A549 (cell line): ENCODE measurements around the gene EIF5AL1. TPM values are rescaled to one million over a fixed set of nuclear protein-coding genes. Genes with fewer than 3 reads are reported as not detected.

Source experiments
- ATAC-seq, 2 experiments: fragments of 200-7000 bp in 1 of 2; fragments of >200 bp in 1 of 2; cut with Nextera tagmentation in 1 of 2; cut with Tn5 transposase in 1 of 2; 3 replicates each; pipeline versions ENCODE4 v1.8.0 to v1.9.1; 2018 to 2020; ENCODE audit warnings: mild to moderate bottlenecking in 1 of 2, moderate library complexity in 1 of 2
- CTCF ChIA-PET: fragments of 300-600 bp; sonication (Branson Sonifier 250); formaldehyde crosslinking; extraction: SDS; loops from one replicate; lab custom pipeline; 2021; ENCODE audit warnings: antibody characterized with exemption, inconsistent platforms; lab: Yijun Ruan, JAX
- POLR2A ChIA-PET: fragments of 350-600 bp; formaldehyde crosslinking; extraction: SDS; loops from one replicate; lab custom pipeline; 2021; ENCODE audit warnings: antibody characterized with exemption, inconsistent platforms; lab: Yijun Ruan, JAX
- DNase-seq, 2 experiments: peaks; one replicate each; pipeline versions ENCODE4 v3.0.0 to v3.0.0-alpha.2; 2011 to 2016; ENCODE audit warnings: low read depth in 1 of 2, low spot score in 1 of 2
- FAIRE-seq: peaks from 2 replicates; lab custom pipeline; 2011; peaks lifted over from hg19 to GRCh38; lab: Jason Lieb, UNC
- H3K27ac ChIP-seq, 2 experiments: fragments of >200 bp; sonication (Bioruptor Twin); formaldehyde crosslinking; 3 replicates each; pipeline ENCODE4 v1.5.1; 2016 to 2017
- H3K4me1 ChIP-seq: fragments of >200 bp; sonication (Bioruptor Twin); formaldehyde crosslinking; 3 replicates; pipeline ENCODE4 v1.6.1; 2016
- H3K4me2 ChIP-seq: fragments of >200 bp; sonication (Bioruptor Twin); formaldehyde crosslinking; 3 replicates; pipeline ENCODE4 v1.6.1; 2016
- H3K4me3 ChIP-seq: fragments of >200 bp; sonication (Bioruptor Twin); formaldehyde crosslinking; 3 replicates; pipeline ENCODE4 v1.5.1; 2016
- H3K9me3 ChIP-seq: fragments of >200 bp; sonication (Bioruptor Twin); formaldehyde crosslinking; 3 replicates; pipeline ENCODE4 v1.6.1; 2016
- CBX8 ChIP-seq: fragments of 200-600 bp; sonication (generic); IDR thresholded peaks from 2 replicates; pipeline ENCODE4 v1.6.1; 2016
- CEBPB ChIP-seq, 2 experiments: fragments of >200 bp in 1 of 2; sonication (Bioruptor Twin) in 1 of 2; formaldehyde crosslinking in 1 of 2; IDR thresholded peaks; 2 replicates each; pipeline ENCODE4 v1.6.1; 2012 to 2016
- CHD2 ChIP-seq: fragments of 150-350 bp; IDR thresholded peaks from 2 replicates; pipeline ENCODE4 v1.6.1; 2014; ENCODE audit warnings: low read length; ENCODE audit not compliant: partially characterized antibody
- CHD4 ChIP-seq: fragments of 200-600 bp; sonication (generic); IDR thresholded peaks from 2 replicates; pipeline ENCODE4 v1.6.1; 2016; ENCODE audit warnings: antibody characterized with exemption, mild to moderate bottlenecking, borderline replicate concordance
- EHF ChIP-seq: fragments of 250-450 bp; sonication (Bioruptor Pico); IDR thresholded peaks from 2 replicates; pipeline ENCODE4 v1.5.0; 2020; ENCODE audit warnings: mild to moderate bottlenecking
- FOXS1 ChIP-seq: fragments of 250-450 bp; sonication (Bioruptor Pico); IDR thresholded peaks from 2 replicates; pipeline ENCODE4 v1.5.0; 2020; ENCODE audit warnings: mild to moderate bottlenecking, moderate library complexity
- HDAC2 ChIP-seq: fragments of 200-600 bp; sonication (generic); IDR thresholded peaks from 2 replicates; pipeline ENCODE4 v1.6.1; 2016
- HEYL ChIP-seq: fragments of 250-450 bp; sonication (Bioruptor Pico); IDR thresholded peaks from 2 replicates; pipeline ENCODE4 v1.8.0; 2021; ENCODE audit warnings: mild to moderate bottlenecking, moderate library complexity
- HOXB5 ChIP-seq: fragments of 250-450 bp; sonication (Bioruptor Pico); IDR thresholded peaks from 2 replicates; pipeline ENCODE4 v1.5.0; 2020; ENCODE audit warnings: mild to moderate bottlenecking, moderate library complexity
- JUNB ChIP-seq: fragments of >200 bp; sonication (Bioruptor Twin); formaldehyde crosslinking; IDR thresholded peaks from 2 replicates; pipeline ENCODE4 v1.6.1; 2016
- MAFK ChIP-seq: fragments of 450-650 bp; IDR thresholded peaks from 2 replicates; pipeline ENCODE4 v1.6.1; 2014; ENCODE audit not compliant: partially characterized antibody
- MYC ChIP-seq: IDR thresholded peaks from 2 replicates; pipeline ENCODE4 v1.6.1; 2012; ENCODE audit warnings: mild to moderate bottlenecking, inconsistent platforms, low read length, improper control_type of control experiment, borderline replicate concordance
- NR3C1 ChIP-seq: fragments of >200 bp; sonication (Bioruptor Twin); formaldehyde crosslinking; IDR thresholded peaks from 3 replicates; pipeline ENCODE4 v1.6.1; 2017
- POLR2A ChIP-seq: IDR thresholded peaks from 2 replicates; pipeline ENCODE4 v1.6.1; 2012; ENCODE audit warnings: mild to moderate bottlenecking, low read length
- POLR2AphosphoS2 ChIP-seq: conservative IDR thresholded peaks from 2 replicates; pipeline ENCODE4 v1.6.1; 2012; ENCODE audit warnings: low read length, improper control_type of control experiment, inconsistent platforms
- RAD21 ChIP-seq, 2 experiments: fragments of >200 bp in 1 of 2; sonication (Bioruptor Twin) in 1 of 2; formaldehyde crosslinking in 1 of 2; IDR thresholded peaks in 1 of 2; conservative IDR thresholded peaks in 1 of 2; 2 replicates in 1 of 2; 3 replicates in 1 of 2; pipeline ENCODE4 v1.6.1; 2012 to 2018; ENCODE audit warnings: inconsistent platforms in 1 of 2
- RNF2 ChIP-seq: fragments of 200-600 bp; sonication (generic); IDR thresholded peaks from 2 replicates; pipeline ENCODE4 v1.6.1; 2016; ENCODE audit warnings: low read depth, mild to moderate bottlenecking, antibody characterized with exemption, moderate library complexity, borderline replicate concordance
- SREBF2 ChIP-seq: fragments of 450-650 bp; IDR thresholded peaks from 2 replicates; pipeline ENCODE4 v1.6.1; 2014; ENCODE audit warnings: mild to moderate bottlenecking, moderate library complexity
- TFCP2L1 ChIP-seq: fragments of 250-450 bp; sonication (Bioruptor Pico); IDR thresholded peaks from 2 replicates; pipeline ENCODE4 v1.5.0; 2021; ENCODE audit warnings: mild to moderate bottlenecking
- ZFP36 ChIP-seq: fragments of 450-650 bp; IDR thresholded peaks from 2 replicates; pipeline ENCODE4 v1.6.1; 2014; ENCODE audit warnings: borderline replicate concordance; ENCODE audit not compliant: partially characterized antibody
- ZNF302 ChIP-seq: fragments of 250-450 bp; sonication (Bioruptor Pico); IDR thresholded peaks from 2 replicates; pipeline ENCODE4 v1.9.0; 2021; ENCODE audit warnings: inconsistent platforms, mild to moderate bottlenecking, moderate library complexity
- WGBS: methylation state at CpG from one replicate; pipeline ENCODE4 v1.1.6; 2017; ENCODE audit errors: missing lambda C conversion rate; 5-methylcytosine and 5-hydroxymethylcytosine counted together
- polyA plus RNA-seq, 4 experiments: library from polyadenylated mRNA; depleted of rRNA in 3 of 4; stranded (reverse); fragments of >200 nt; fragmentation: RNase III in 1 of 4; extraction: RNeasy Plus Mini Kit Qiagen cat#74134 plus additional on column Dnase treatment in 1 of 4; gene quantifications; 2 replicates in 3 of 4; 3 replicates in 1 of 4; pipeline ENCODE4 v1.2.3, GENCODE V29; 2011 to 2017
- TF ChIP-seq, protein P1 (sequence below): fragments of 150-350 bp; IDR thresholded peaks from 2 replicates; pipeline ENCODE4 v1.6.1; 2014; ENCODE audit warnings: low read depth, mild to moderate bottlenecking, low read length
- TF ChIP-seq, protein P2 (sequence below): IDR thresholded peaks from 2 replicates; pipeline ENCODE4 v1.6.1; 2012
- TF ChIP-seq, protein P3 (sequence below): fragments of >200 bp; sonication (Bioruptor Twin); formaldehyde crosslinking; IDR thresholded peaks from 2 replicates; pipeline ENCODE4 v1.6.1; 2016
- TF ChIP-seq, protein P4 (sequence below): IDR thresholded peaks from 2 replicates; pipeline ENCODE4 v1.6.1; 2012; ENCODE audit warnings: low read depth, borderline replicate concordance
- TF ChIP-seq, protein P5 (sequence below): fragments of >200 bp; sonication (Bioruptor Twin); formaldehyde crosslinking; IDR thresholded peaks from 3 replicates; pipeline ENCODE4 v1.5.1; 2016
- TF ChIP-seq, protein P6 (sequence below): fragments of 250-450 bp; sonication (Bioruptor Pico); IDR thresholded peaks from 2 replicates; pipeline ENCODE4 v1.5.0; 2020; ENCODE audit warnings: low read depth, mild to moderate bottlenecking, moderate library complexity

The EIF5AL1 gene
- polyA plus RNA-seq, 2 of the 4 experiments (the other 2 are of a cell fraction) = 1.7 to 5.7 TPM

DNA sequence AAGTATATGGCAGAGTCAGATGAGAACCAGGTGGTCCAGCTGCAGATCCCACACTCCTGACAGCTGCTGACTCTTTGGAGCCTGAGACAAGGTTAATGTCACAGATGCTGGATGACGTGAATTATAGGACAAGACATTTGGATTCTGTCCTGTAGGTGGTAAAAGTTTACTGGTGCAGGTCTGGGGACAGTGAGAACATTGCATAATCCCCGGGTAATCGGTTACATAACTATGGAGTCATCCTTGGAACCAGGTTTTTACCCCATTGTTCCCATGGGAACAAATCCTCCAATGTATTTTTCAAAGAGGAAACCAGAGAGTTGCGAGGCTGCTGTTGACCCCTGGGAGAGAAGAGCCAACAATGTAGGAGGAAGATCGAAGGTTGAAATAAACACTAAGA is 39.4 kb upstream of the EIF5AL1 start:
- no peak for DNase-seq
- WGBS = 49% methylated on average over 5 of the region's 5 CpGs
- Histone ChIP-seq H3K27ac (no peak overlapping the region), H3K4me2 (no peak overlapping the region), H3K9me3 (no peaks in the 10 kb centered on the region), H3K4me3 (no peak overlapping the region), H3K4me1 (no peaks in the 10 kb centered on the region)
- FAIRE-seq = no peak
- POLR2A ChIA-PET = no interaction called here
- CTCF ChIA-PET = interaction anchor here (0.9 to 1.4 kb wide), 2 partner anchors 10 to 15 kb away, joined by 3 to 5 read pairs; no protein-coding TSS in a partner anchor
- no peak for ATAC-seq
- TF ChIP-seq, protein P1, sequence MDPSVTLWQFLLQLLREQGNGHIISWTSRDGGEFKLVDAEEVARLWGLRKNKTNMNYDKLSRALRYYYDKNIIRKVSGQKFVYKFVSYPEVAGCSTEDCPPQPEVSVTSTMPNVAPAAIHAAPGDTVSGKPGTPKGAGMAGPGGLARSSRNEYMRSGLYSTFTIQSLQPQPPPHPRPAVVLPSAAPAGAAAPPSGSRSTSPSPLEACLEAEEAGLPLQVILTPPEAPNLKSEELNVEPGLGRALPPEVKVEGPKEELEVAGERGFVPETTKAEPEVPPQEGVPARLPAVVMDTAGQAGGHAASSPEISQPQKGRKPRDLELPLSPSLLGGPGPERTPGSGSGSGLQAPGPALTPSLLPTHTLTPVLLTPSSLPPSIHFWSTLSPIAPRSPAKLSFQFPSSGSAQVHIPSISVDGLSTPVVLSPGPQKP = no peak
- TF ChIP-seq JUNB = no peak
- no peak for TF ChIP-seq HDAC2
- TF ChIP-seq HOXB5 (CRISPR knock-in tag) = no peak
- no peak for TF ChIP-seq RNF2
- TF ChIP-seq POLR2A = no peak
- no peak for TF ChIP-seq ZFP36
- TF ChIP-seq NR3C1 = no peak
- no peak for TF ChIP-seq CHD2
- no peak for TF ChIP-seq EHF (CRISPR knock-in tag)
- no peak for TF ChIP-seq CEBPB (IDR thresholded peaks at IDR 0.05)
- TF ChIP-seq RAD21 (conservative IDR thresholded peaks at IDR 0.05 in 1 of 2, IDR thresholded peaks at IDR 0.05 in 1 of 2) = no peak
- no peak for TF ChIP-seq MYC
- no peak for TF ChIP-seq HEYL (CRISPR knock-in tag)
- no peak for TF ChIP-seq FOXS1 (CRISPR knock-in tag)

DNA sequence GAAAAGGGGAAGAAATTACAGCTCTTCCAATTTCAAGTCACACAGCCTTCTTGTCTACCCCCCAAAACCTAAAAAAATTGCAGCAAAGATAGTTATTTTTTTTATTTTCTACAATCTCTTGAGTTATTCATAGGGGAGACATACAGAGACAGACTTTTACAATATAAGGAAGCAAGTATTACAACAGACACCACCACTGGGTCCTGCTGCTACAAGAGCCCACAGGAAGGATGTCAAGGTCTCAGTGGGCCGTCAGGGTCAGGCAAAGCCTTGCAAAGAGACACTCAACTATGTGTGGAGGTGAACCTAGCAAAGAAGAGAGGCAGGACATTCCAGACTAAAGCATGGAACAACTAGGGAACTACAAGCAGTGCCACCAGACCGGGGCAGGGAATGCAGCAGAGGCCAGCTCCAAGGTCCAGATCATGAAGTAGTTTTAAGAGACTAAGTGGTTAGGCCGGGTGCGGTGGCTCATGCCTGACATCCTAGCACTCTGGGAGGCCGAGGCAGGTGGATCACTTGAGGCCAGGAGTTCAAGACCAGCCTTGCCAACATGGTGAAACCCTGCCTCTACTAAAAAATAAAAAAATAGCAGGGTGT is 38.7 kb upstream of the EIF5AL1 start:
- ChIA-PET POLR2A (no interaction called here), CTCF (interaction anchor here (0.9 to 1.5 kb wide), 3 partner anchors 14 to 127 kb away, joined by 3 to 7 read pairs (median 3); no protein-coding TSS in a partner anchor)
- Histone ChIP-seq H3K4me3 (no peak overlapping the region), H3K27ac (no peak overlapping the region), H3K9me3 (no peaks in the 10 kb centered on the region), H3K4me2 (no peak overlapping the region), H3K4me1 (no peaks in the 10 kb centered on the region)
- no peak for DNase-seq
- ATAC-seq = no peak
- FAIRE-seq = no peak
- TF ChIP-seq POLR2AphosphoS2 (no peak), JUNB (no peak), SREBF2 (no peak), MAFK (no peak), HDAC2 (no peak), ZNF302 (CRISPR knock-in tag) (no peak), TFCP2L1 (no peak), CBX8 (no peak), POLR2A (no peak), CHD4 (no peak), MYC (no peak), HOXB5 (CRISPR knock-in tag) (no peak), RNF2 (no peak)
- TF ChIP-seq, protein P2, sequence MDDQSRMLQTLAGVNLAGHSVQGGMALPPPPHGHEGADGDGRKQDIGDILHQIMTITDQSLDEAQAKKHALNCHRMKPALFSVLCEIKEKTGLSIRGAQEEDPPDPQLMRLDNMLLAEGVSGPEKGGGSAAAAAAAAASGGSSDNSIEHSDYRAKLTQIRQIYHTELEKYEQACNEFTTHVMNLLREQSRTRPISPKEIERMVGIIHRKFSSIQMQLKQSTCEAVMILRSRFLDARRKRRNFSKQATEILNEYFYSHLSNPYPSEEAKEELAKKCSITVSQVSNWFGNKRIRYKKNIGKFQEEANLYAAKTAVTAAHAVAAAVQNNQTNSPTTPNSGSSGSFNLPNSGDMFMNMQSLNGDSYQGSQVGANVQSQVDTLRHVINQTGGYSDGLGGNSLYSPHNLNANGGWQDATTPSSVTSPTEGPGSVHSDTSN = no peak
- TF ChIP-seq, protein P3, sequence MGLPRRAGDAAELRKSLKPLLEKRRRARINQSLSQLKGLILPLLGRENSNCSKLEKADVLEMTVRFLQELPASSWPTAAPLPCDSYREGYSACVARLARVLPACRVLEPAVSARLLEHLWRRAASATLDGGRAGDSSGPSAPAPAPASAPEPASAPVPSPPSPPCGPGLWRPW = no peak
- TF ChIP-seq, protein P4, sequence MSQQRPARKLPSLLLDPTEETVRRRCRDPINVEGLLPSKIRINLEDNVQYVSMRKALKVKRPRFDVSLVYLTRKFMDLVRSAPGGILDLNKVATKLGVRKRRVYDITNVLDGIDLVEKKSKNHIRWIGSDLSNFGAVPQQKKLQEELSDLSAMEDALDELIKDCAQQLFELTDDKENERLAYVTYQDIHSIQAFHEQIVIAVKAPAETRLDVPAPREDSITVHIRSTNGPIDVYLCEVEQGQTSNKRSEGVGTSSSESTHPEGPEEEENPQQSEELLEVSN = no peak
- TF ChIP-seq, protein P5, sequence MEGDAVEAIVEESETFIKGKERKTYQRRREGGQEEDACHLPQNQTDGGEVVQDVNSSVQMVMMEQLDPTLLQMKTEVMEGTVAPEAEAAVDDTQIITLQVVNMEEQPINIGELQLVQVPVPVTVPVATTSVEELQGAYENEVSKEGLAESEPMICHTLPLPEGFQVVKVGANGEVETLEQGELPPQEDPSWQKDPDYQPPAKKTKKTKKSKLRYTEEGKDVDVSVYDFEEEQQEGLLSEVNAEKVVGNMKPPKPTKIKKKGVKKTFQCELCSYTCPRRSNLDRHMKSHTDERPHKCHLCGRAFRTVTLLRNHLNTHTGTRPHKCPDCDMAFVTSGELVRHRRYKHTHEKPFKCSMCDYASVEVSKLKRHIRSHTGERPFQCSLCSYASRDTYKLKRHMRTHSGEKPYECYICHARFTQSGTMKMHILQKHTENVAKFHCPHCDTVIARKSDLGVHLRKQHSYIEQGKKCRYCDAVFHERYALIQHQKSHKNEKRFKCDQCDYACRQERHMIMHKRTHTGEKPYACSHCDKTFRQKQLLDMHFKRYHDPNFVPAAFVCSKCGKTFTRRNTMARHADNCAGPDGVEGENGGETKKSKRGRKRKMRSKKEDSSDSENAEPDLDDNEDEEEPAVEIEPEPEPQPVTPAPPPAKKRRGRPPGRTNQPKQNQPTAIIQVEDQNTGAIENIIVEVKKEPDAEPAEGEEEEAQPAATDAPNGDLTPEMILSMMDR = no peak
- TF ChIP-seq, protein P6, sequence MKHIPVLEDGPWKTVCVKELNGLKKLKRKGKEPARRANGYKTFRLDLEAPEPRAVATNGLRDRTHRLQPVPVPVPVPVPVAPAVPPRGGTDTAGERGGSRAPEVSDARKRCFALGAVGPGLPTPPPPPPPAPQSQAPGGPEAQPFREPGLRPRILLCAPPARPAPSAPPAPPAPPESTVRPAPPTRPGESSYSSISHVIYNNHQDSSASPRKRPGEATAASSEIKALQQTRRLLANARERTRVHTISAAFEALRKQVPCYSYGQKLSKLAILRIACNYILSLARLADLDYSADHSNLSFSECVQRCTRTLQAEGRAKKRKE (CRISPR knock-in tag) = no peak
- WGBS = 49% methylated on average over 5 of the region's 5 CpGs
